T47D (cell line): ENCODE results near the gene STK32C.

ENCODE experiments used
- DNase-seq, 2 experiments: peaks; one replicate each; pipeline versions ENCODE4 v3.0.0 to v3.0.0-alpha.2; 2011 to 2012; ENCODE audit warnings: low read depth in 1 of 2, low spot score in 1 of 2
- JUND ChIP-seq: IDR thresholded peaks from 2 replicates; pipeline ENCODE4 v1.6.1; 2012; ENCODE audit warnings: low read depth
- in situ Hi-C: cut with HindIII; loops from 2 replicates; pipeline ENCODE4 v1.10.0; 2016; ENCODE audit warnings: low sequenced_read_pairs, low pct_unique_long_range_greater_than_20kb

Gene STK32C

DNA sequence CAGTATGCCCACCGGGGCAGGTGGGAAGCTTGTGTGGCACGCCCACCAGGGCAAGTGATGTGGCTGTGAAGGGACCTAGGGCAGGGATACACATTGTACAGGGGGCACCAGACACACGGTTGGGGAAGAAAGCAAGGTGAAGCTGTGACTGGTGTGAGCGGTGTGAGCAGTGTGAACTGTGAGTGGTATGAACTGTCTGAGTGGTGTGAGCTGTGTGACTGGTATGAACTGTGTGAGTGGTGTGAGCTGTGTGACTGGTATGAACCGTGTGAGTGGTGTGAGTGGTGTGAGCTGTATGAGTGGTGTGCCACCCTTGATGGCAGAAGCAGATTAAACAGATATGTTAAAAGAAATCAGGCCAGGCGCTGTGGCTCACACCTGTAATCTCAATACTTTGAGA is 72.9 kb downstream of the STK32C start:
- no peak for DNase-seq
- no peak for TF ChIP-seq JUND
- in situ Hi-C loops: no loop called here

DNA sequence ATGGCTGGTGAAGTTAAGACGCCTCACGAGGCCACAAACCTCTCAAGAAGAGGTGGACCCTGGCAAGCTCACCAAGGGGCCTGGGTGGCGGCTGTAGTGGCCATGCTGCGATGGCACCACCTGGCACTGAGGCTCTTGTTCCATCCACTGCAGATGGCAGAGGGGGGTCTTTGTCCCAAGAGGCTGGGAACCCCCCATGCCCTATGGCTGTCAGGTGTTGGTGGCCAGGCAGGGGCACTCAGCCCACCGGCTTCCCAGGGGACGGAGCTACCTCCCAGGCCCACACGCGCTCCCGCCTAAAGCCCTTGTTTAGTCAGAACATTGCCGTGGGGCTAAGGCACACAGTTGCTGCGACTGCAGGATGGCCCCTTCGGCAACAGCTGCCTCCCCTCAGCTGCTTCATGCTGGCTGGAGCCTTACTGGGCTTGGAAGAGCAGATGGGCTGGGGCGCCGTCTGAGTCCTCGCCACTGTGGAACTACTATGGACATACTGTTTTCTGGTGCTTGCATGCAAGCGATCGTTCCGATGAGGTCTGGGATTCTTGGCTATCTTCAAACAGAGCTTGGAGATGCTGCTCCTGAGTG is 74.2 kb downstream of the STK32C start:
- no peak for DNase-seq
- in situ Hi-C loops: no loop called here
- no peak for TF ChIP-seq JUND

DNA sequence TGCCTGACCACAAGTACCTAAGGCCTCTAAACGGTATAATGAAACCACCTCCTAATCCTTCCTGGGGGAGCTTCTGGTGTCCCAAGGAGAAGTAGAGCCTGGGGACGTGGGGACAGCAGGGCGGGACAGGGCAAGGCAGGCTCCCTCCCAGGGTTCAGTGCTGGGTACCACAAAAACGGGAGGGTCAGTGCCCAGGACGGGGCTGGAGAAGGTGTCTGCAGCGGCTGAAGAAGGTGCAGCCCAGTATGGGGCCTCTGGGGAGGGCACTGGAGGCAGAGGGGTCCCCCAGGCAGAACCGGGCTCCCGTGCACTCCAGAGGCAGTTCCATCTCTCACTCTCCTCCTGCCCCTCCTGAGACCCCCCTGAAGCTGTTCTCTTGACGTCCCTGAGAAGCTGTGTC is 74.8 kb downstream of the STK32C start:
- in situ Hi-C loops: no loop called here
- no peak for TF ChIP-seq JUND
- DNase-seq: no peak

DNA sequence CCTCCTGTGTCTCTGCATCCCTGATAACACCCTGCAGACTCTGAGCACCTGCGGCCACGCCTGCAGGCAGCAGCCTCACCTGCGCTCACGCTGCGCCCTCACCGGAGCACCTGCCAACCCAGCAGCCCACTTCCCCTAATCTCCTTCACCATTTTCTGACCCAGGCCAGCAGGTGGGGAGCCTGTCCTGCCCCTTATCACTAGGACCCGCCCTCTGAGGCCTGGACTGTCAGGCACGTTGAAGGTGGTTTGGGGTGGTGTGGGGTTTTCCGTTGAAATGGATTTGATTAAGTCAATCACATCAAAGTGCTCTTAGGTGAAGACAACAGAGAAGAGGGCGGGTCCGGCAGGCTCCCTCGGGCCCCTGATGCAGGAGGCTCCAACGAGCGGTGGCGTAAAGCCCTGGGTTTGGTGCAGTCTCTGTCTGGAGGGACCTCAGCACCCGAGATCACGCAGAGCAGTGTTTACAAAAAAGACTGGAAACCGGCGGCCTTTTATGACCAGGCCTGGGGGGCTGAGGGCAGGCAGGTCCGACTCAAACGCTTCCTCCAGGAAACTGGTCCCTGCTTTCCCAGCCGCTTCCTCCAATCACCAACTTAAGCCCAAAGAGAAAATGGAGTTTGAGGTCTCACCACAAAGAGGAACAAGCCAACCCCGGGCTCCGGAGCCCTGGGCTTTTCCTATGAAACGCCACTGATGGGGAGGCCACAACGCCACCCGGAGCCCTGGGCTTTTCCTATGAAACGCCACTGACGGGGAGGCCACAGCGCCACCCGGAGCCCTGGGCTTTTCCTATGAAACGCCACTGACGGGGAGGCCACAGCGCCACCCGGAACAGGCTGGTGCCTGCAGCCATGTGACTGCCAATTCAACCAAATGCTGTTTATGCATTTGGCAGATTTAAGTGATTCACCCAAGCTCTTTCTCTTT is 75.5 kb downstream of the STK32C start:
- no peak for DNase-seq
- in situ Hi-C loops: no loop called here
- TF ChIP-seq JUND: no peak

DNA sequence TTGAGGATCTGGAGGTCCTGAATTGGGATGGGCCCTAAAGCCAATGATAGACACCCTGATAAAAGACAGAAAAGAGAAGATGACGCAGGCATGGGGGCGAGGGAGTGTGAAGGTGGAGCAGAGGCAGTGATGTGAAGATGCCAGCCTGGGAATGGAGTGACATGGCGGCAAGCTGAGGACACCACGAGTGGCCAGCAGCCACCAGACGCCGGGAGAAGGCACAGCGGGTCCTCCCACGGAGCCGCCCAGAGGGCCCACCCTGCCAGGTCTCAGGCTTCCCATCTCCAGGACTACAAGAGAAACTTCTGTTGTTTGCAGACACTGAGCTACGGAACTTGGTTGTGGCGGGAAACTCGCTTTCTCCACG is 76.1 kb downstream of the STK32C start:
- DNase-seq: no peak
- TF ChIP-seq JUND: no peak
- in situ Hi-C loops: no loop called here

DNA sequence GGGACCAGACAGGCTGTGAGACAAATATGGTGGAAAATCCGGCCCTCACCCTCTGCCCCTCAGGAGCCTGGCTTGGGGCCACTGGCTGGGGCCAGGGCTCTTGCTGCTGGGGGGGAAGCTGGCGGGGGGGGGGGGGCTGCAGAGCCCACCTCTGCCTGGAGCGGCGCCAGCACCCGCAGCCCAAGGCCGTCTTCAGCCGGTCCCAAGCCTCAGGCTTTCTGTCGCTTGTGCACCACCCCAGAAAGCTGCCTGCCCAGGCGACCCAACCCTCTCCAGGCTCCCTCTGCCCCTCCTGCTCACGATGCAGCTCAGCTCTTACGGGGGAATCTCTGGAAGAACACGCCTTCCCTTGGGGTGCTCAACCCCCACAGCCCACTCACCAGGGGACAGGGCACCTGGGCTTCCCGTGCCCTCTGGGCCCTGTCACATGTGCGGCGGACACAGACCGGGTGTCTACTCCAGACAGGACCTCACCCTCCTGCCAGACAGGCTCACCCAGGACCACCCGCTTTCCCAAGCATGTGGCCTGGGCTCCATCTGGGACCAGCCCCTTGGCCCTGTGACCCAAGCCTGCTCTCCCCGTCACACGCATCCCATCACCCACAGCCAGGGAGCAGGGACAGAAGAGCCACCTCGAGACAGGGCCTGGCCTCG is 77.1 kb downstream of the STK32C start:
- DNase-seq: no peak

DNA sequence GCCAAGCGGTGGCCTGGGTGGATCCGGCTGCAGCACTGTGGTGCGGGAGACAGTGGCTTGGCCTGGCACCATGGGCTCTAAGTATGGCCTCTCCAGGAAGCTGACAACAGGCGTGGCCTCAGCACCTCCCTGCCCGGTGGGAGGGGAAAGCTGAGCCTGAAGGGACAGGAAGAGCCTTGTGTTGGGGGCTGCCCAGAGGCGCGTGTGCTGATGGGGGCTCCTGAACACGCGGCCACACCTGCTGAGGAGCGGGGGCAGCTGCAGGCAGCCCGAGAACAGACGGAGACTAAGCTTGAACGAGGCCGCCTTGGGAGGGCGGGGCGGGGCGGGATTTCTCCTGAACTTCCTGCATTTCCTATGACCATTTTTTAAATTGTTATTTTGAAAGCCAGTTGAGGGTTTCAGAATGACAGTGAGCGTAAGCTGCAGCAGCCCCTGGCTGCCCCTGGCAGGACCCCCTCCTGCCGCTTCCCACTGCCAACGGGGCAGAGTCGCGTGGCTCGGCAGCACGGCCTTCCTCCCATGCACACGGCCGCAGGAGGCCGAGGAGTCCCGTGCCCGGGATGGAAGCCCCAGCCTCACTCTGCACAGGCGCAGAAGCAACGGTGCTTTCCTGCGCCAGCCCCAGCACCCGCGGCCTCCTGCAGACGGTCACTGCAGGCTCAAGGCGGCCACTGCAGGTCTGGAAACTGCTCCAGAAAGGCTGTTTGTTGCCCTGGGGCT is 77.8 kb downstream of the STK32C start:
- no peak for TF ChIP-seq JUND
- DNase-seq: no peak
- in situ Hi-C loops: no loop called here

More for the DNA sequence above, 77.1 kb downstream of the STK32C start:
- in situ Hi-C loops: no loop called here
- TF ChIP-seq JUND: no peak

DNA sequence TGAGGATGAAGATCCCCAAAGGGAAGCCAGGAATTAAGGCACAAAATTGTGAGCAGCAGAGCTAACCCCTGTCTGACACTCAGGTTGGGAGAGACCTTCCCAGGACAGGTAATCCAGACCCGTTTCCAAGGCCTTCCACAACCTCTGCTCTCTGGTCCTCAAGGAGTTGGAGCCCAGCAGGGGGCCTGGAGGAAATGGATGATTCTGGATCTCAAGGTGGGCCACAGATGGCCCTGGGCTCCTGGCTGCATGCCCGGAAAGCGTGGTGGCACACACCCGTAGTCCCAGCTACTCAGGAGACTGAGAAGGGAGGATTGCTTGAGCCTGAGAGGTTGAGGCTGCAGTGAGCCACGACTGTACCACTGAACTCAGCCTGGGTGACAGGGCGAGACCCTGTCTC is 78.7 kb downstream of the STK32C start:
- in situ Hi-C loops: no loop called here
- no peak for TF ChIP-seq JUND
- DNase-seq: no peak

DNA sequence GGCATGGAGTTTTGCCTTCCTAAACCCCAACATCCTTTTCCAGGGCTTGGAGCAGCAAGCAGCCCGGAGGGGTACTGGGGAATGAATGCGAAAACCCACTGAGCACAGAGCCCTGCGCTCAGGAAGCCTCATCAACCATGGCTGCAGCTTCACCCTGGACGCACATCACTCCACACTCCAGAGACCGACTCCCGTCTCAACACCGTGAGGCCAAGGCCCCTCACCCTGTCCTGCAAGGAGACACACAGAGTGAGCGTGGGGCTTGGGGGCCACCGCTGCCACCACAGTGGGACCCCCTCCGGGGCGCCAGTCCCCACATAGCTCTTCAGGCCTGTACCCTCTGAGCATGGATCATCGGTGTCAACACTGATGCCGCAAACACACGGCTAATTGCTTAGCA is 79.1 kb downstream of the STK32C start:
- DNase-seq: no peak
- no peak for TF ChIP-seq JUND
- in situ Hi-C loops: no loop called here

DNA sequence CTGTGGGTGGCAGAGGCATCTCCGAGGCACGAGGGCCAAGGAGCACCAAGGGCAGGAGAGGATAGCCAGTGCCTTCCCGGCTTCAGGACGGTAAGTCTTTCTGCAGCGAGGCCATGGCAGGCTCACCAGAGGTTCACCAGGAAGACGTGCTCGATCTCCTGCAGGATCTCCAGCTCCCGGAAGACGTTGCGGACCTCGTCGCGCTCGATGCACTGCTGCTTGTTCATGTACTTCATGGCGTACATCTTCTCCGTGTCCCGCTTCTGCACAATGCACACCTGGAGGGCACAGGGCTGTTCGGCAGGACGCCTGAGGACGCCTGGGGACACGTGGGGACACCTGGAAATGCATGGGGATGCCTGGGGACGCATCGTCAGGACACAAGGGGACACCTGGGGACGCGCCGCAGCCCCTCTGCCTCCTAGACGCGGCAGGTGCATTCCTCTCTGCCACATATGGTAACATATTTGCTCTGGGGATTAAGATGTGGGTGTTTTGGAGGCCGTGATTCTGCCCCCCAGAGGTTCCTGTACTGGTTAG is 79.8 kb downstream of the STK32C start:
- no peak for TF ChIP-seq JUND
- DNase-seq: no peak
- in situ Hi-C loops: no loop called here

DNA sequence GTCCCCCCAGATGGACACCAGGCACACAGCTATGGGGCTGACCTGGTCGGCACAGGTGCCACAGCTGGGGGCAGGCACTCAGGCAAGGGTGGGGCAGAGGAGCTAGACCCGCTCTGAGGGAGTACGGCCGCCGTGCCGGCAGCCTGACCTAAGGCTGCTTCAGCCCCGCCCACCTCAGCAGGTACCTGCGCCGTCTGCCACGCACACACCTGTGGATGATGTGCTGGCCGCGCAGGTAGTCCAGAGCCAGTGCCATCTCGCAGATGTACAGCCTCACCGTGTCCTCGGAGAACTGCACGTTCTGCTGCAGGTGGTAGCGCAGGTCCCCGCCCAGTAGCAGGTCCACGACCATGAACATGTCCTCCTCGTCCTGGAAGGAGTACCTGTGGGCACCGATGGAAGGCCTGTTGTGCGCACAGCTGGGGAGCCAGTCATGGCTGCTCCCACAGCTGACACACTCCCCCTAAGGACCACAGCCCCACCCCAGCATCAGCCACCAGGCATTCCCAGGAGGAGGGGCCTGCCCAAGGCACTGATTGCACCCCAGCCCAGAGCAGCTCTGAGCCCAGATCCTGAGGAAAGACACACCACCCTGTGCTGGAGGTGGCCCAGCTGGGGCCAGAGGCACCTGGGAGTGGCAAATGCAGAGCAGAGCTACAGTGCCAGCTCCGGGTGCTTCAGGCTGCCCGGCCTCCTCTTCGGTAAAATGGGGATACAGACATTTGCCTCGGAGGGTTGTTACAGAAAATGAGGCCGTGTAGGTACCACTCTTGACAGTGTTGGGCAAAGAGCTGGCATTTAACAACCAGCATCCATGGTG is 81.0 kb downstream of the STK32C start:
- DNase-seq: no peak
- TF ChIP-seq JUND: no peak
- in situ Hi-C loops: no loop called here

DNA sequence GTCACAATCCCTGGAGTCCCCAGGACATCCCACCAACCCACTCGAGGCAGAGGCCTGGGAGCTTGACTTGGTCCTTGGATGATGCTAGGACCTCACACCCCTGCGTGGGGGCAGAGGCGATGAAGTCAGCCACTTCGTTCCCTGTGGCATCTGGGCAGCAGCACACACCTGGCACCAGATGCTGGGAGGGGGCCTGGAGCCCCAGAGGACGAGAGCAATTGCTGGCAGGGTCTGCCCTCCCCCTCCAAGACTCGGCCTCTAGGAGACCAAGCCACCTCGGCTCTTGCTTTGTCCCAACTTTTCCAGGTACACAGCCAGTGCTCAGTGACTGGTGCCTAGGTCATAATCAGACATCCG is 81.9 kb downstream of the STK32C start:
- in situ Hi-C loops: no loop called here
- DNase-seq: no peak

More for the DNA sequence above, 81.9 kb downstream of the STK32C start:
- no peak for TF ChIP-seq JUND
